ENCODE results near the gene EHD2.
A peak's percentile ranks its signal among the peaks of the same experiment; 100 is the strongest.
"Not testable (repeated sequence)": the region's sequence is repeated elsewhere in the genome, so short reads cannot be mapped to it uniquely, and the experiment has no call there.

Gene EHD2

GRCh38 chr19:47766359-47766620 is 53.1 kb downstream of the EHD2 start:
- DNase-seq (ENCODE audit: extremely low spot score), result no peak
- ChIA-PET POLR2A (no interaction called here), CTCF (interaction anchor here (1.6 kb wide), 1 partner anchor 22 kb away, joined by 15 read pairs; no protein-coding TSS in a partner anchor)
- no peak for TF ChIP-seq HDGF (IDR thresholded peaks at IDR 0.05; ENCODE audit: borderline replicate concordance)

DNA sequence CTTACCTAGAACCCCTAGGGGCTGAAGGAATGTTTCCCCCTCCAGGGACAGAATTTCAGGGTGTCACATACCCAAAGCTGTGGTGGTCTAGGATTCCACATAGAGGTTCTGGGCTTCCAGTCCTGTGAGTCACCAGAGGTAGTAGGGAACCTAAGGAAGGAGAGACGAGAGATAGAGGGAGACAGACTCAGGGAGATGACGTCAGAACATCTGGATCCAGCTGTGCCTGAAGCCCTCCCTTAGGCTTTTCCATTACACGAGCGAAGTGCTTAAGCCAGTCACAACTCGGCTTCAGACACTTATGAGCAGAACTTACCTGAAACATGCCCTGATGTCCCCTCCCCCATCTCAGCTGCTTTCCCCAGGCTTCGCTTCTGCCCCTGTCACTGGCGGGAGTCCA is 53.4 kb downstream of the EHD2 start:
- TF ChIP-seq ZNF384 (IDR thresholded peaks at IDR 0.05) (no peak), LEF1 (IDR thresholded peaks at IDR 0.05; ENCODE audit: borderline replicate concordance) (no peak), HDGF (IDR thresholded peaks at IDR 0.05; ENCODE audit: borderline replicate concordance) (no peak), ARNT (IDR thresholded peaks at IDR 0.05) (no peak), TARDBP (IDR thresholded peaks at IDR 0.05) (no peak), FOXM1 (IDR thresholded peaks at IDR 0.05; ENCODE audit: borderline replicate concordance) (no peak), NFRKB (IDR thresholded peaks at IDR 0.05) (no peak), L3MBTL2 (conservative IDR thresholded peaks at IDR 0.05) (no peak), SUZ12 (IDR thresholded peaks at IDR 0.05) (no peak), SP1 (IDR thresholded peaks at IDR 0.05) (no peak), BHLHE40 (IDR thresholded peaks at IDR 0.05; ENCODE audit: borderline replicate concordance) (no peak), FOXA1 (IDR thresholded peaks at IDR 0.05) (no peak), CTBP1 (IDR thresholded peaks at IDR 0.05; ENCODE audit: borderline replicate concordance) (no peak), FOXK2 (IDR thresholded peaks at IDR 0.05) (no peak), ELF4 (IDR thresholded peaks at IDR 0.05) (no peak), PKNOX1 (IDR thresholded peaks at IDR 0.05) (no peak)
- ChIA-PET POLR2A (interaction anchor here (1.2 kb wide), 1 partner anchor 11 kb away, joined by 3 read pairs; no protein-coding TSS in a partner anchor), CTCF (no interaction called here)
- no peak for DNase-seq (ENCODE audit: extremely low spot score)

GRCh38 chr19:47767349-47767748 is 54.1 kb downstream of the EHD2 start:
- TF ChIP-seq ARNT (IDR thresholded peaks at IDR 0.05) (no peak), FOXM1 (IDR thresholded peaks at IDR 0.05; ENCODE audit: borderline replicate concordance) (no peak)
- POLR2A ChIA-PET, result interaction anchor here (1.2 kb wide), 1 partner anchor 10 kb away, joined by 3 read pairs; no protein-coding TSS in a partner anchor
- DNase-seq (ENCODE audit: extremely low spot score), result no peak
- CTCF ChIA-PET, result no interaction called here

DNA sequence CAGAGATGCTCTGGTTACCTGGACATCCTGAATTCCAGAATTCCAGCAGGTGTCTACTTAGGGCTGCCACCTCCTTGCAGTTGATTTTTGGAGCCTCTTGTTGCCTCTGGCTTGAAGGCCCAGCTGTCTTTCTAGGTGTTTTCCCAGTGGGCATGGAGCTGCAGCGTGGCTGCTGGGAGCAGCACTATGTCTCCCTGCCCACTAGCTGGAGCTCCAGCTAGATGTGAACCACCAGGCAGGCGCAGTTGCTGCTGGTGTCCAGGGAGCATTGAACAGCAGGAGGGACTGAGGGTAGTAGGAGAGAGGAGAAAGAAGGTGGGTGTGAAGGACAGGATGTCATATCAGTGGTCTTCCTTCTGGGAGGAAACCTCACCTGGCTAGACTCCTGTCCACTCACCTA is 55.4 kb downstream of the EHD2 start:
- POLR2A ChIA-PET, result no interaction called here
- DNase-seq (ENCODE audit: extremely low spot score), result no peak
- TF ChIP-seq CTBP1 (IDR thresholded peaks at IDR 0.05; ENCODE audit: borderline replicate concordance), result no peak
- TF ChIP-seq ELF4 (IDR thresholded peaks at IDR 0.05), result no peak
- no peak for TF ChIP-seq HDGF (IDR thresholded peaks at IDR 0.05; ENCODE audit: borderline replicate concordance)
- no peak for TF ChIP-seq SUZ12 (IDR thresholded peaks at IDR 0.05)
- no peak for TF ChIP-seq FOXA1 (IDR thresholded peaks at IDR 0.05)
- no peak for TF ChIP-seq FOXK2 (IDR thresholded peaks at IDR 0.05)
- TF ChIP-seq ZNF384 (IDR thresholded peaks at IDR 0.05), result no peak
- no peak for TF ChIP-seq FOXM1 (IDR thresholded peaks at IDR 0.05; ENCODE audit: borderline replicate concordance)
- TF ChIP-seq ARNT (IDR thresholded peaks at IDR 0.05), result no peak
- no peak for TF ChIP-seq SP1 (IDR thresholded peaks at IDR 0.05)
- no peak for TF ChIP-seq LEF1 (IDR thresholded peaks at IDR 0.05; ENCODE audit: borderline replicate concordance)
- no peak for TF ChIP-seq PKNOX1 (IDR thresholded peaks at IDR 0.05)
- TF ChIP-seq L3MBTL2 (conservative IDR thresholded peaks at IDR 0.05), result no peak
- no peak for TF ChIP-seq TARDBP (IDR thresholded peaks at IDR 0.05)
- TF ChIP-seq BHLHE40 (IDR thresholded peaks at IDR 0.05; ENCODE audit: borderline replicate concordance), result no peak
- no peak for TF ChIP-seq NFRKB (IDR thresholded peaks at IDR 0.05)
- CTCF ChIA-PET, result no interaction called here

GRCh38 chr19:47769534-47769933 is 56.3 kb downstream of the EHD2 start:
- ChIA-PET POLR2A (no interaction called here), CTCF (no interaction called here)
- no peak for TF ChIP-seq FOXK2 (IDR thresholded peaks at IDR 0.05)
- TF ChIP-seq PKNOX1 (IDR thresholded peaks at IDR 0.05), result peak; percentile 89
- no peak for TF ChIP-seq LEF1 (IDR thresholded peaks at IDR 0.05; ENCODE audit: borderline replicate concordance)
- DNase-seq (ENCODE audit: extremely low spot score), result no peak

GRCh38 chr19:47771291-47771690 is 58.1 kb downstream of the EHD2 start:
- DNase-seq (ENCODE audit: extremely low spot score); CTCF ChIA-PET; POLR2A ChIA-PET: not testable (repeated sequence)

DNA sequence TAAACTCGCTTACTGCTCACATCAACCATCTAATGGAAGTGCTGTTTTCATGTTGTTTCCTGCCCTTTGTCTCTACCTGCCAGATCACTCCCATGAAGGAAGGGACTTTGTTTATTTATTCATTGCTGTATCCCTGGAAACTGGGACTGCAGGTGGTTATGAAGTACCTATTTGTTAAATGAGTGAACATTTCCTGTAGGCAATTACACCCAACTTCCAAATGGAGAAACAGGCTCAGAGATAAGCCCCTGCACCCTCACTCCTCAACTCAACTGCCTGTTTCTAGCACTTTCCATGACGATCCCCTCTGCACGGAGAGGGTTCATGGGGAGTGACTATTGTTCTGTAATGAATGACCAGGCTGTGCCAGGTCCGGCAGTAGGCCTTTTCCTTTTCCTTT is 63.3 kb downstream of the EHD2 start:
- POLR2A ChIA-PET, result no interaction called here
- TF ChIP-seq LEF1 (IDR thresholded peaks at IDR 0.05; ENCODE audit: borderline replicate concordance) (no peak), FOXA1 (IDR thresholded peaks at IDR 0.05) (no peak), ELF4 (IDR thresholded peaks at IDR 0.05) (no peak), BHLHE40 (IDR thresholded peaks at IDR 0.05; ENCODE audit: borderline replicate concordance) (no peak), TARDBP (IDR thresholded peaks at IDR 0.05) (no peak), CTBP1 (IDR thresholded peaks at IDR 0.05; ENCODE audit: borderline replicate concordance) (no peak), L3MBTL2 (conservative IDR thresholded peaks at IDR 0.05) (no peak)
- CTCF ChIA-PET, result no interaction called here
- DNase-seq (ENCODE audit: extremely low spot score), result no peak

GRCh38 chr19:47777245-47778048 is 64.2 kb downstream of the EHD2 start:
- not testable (repeated sequence) for DNase-seq (ENCODE audit: extremely low spot score)
- ChIA-PET CTCF (interaction anchor here (0.6 kb wide), 1 partner anchor 10 kb away, joined by 3 read pairs; no protein-coding TSS in a partner anchor), POLR2A (interaction anchor here (0.9 kb wide), 1 partner anchor 10 kb away, joined by 3 read pairs; no protein-coding TSS in a partner anchor)

All from HEK293T (cell line).